Hepatocyte (in vitro differentiated cells): ENCODE data around the gene ULK4. TPM values are rescaled to one million over a fixed set of nuclear protein-coding genes. Genes with fewer than 3 reads are reported as not detected.

Experiments
- DNase-seq: peaks from one replicate; pipeline ENCODE4 v3.0.0-alpha.2; 2016; ENCODE audit warnings: low spot score
- H2AFZ ChIP-seq: fragments of 200-600 bp; sonication (generic); 2 replicates; pipeline ENCODE4 v1.6.0; 2016; ENCODE audit warnings: antibody characterized with exemption, mild to moderate bottlenecking
- H3K27ac ChIP-seq: fragments of 200-600 bp; sonication (generic); 2 replicates; pipeline ENCODE4 v1.5.1; 2016; ENCODE audit warnings: mild to moderate bottlenecking
- H3K27me3 ChIP-seq: fragments of 200-600 bp; sonication (generic); 2 replicates; pipeline ENCODE4 v1.6.1; 2016
- H3K36me3 ChIP-seq: fragments of 200-600 bp; sonication (generic); replicated peaks from 2 replicates; pipeline ENCODE4 v1.5.1; 2016; ENCODE audit warnings: low read depth; ENCODE audit not compliant: insufficient read depth
- H3K4me1 ChIP-seq: fragments of 200-600 bp; sonication (generic); 2 replicates; pipeline ENCODE4 v1.5.1; 2016; ENCODE audit warnings: mild to moderate bottlenecking, moderate library complexity; ENCODE audit not compliant: insufficient read depth
- H3K4me2 ChIP-seq: fragments of 200-600 bp; sonication (generic); 2 replicates; pipeline ENCODE4 v1.6.0; 2016
- H3K4me3 ChIP-seq: fragments of 200-600 bp; sonication (generic); 2 replicates; pipeline ENCODE4 v1.5.1; 2016; ENCODE audit warnings: mild to moderate bottlenecking
- H3K79me2 ChIP-seq: fragments of 200-600 bp; sonication (generic); 2 replicates; pipeline ENCODE4 v1.6.0; 2017; ENCODE audit warnings: mild to moderate bottlenecking
- H3K9me2 ChIP-seq: fragments of 200-600 bp; sonication (generic); replicated peaks from 2 replicates; pipeline ENCODE4 v1.6.0; 2017; ENCODE audit warnings: mild to moderate bottlenecking; ENCODE audit not compliant: insufficient read depth
- H3K9me3 ChIP-seq: fragments of 200-600 bp; sonication (generic); 2 replicates; pipeline ENCODE4 v1.5.1; 2016; ENCODE audit warnings: low read depth, mild to moderate bottlenecking
- H4K20me1 ChIP-seq: fragments of 200-600 bp; sonication (generic); 2 replicates; pipeline ENCODE4 v1.6.0; 2016; ENCODE audit warnings: mild to moderate bottlenecking; ENCODE audit not compliant: insufficient read depth, poor library complexity, severe bottlenecking
- EZH2 ChIP-seq: fragments of 200-600 bp; sonication (generic); IDR thresholded peaks from 2 replicates; pipeline ENCODE4 v1.6.1; 2016; ENCODE audit warnings: antibody characterized with exemption, mild to moderate bottlenecking, borderline replicate concordance
- EZH2phosphoT487 ChIP-seq: fragments of 200-600 bp; sonication (generic); IDR thresholded peaks from one replicate; pipeline ENCODE4 v1.6.1; 2018; ENCODE audit warnings: antibody characterized with exemption, mild to moderate bottlenecking, low read depth, moderate library complexity; ENCODE audit not compliant: unreplicated experiment, severe bottlenecking
- WGBS: methylation state at CpG from one replicate; pipeline ENCODE4 v1.1.6; 2016; ENCODE audit warnings: low lambda C conversion rate; ENCODE audit errors: missing lambda C conversion rate; 5-methylcytosine and 5-hydroxymethylcytosine counted together
- polyA plus RNA-seq: library from polyadenylated mRNA; unstranded; fragments of >200 nt; fragmentation: Nextera tagmentation; extraction: Ambion mirVana; gene quantifications from 2 replicates; pipeline ENCODE4 v1.2.1, GENCODE V29; 2016
- total RNA-seq: library from RNA; depleted of rRNA; stranded (reverse); fragments of >200 nt; gene quantifications from 2 replicates; pipeline ENCODE4 v1.2.3, GENCODE V29; 2014
- TF ChIP-seq, protein P1 (sequence below): fragments of 200-600 bp; sonication (generic); IDR thresholded peaks from 2 replicates; pipeline ENCODE4 v1.5.1; 2016; ENCODE audit warnings: antibody characterized with exemption, mild to moderate bottlenecking; ENCODE audit not compliant: poor library complexity

ULK4 gene
- total and polyA plus RNA-seq, 2 experiments from 2014 or later = 3.8 to 9.1 TPM

- Histone ChIP-seq H3K4me3 (no peak overlapping the region), H3K27me3 (no peaks in the 10 kb centered on the region), H3K36me3 (no peaks in the 10 kb centered on the region), H4K20me1 (no peaks in the 10 kb centered on the region), H3K9me3 (no peaks in the 10 kb centered on the region), H3K27ac (no peak overlapping the region), H2AFZ (no peak overlapping the region), H3K79me2 (peaks cover 7% of the 10 kb centered on the region), H3K4me1 (no peaks in the 10 kb centered on the region), H3K4me2 (no peak overlapping the region), H3K9me2 (no peaks in the 10 kb centered on the region)
- DNase-seq = no peak
- TF ChIP-seq, protein P1, sequence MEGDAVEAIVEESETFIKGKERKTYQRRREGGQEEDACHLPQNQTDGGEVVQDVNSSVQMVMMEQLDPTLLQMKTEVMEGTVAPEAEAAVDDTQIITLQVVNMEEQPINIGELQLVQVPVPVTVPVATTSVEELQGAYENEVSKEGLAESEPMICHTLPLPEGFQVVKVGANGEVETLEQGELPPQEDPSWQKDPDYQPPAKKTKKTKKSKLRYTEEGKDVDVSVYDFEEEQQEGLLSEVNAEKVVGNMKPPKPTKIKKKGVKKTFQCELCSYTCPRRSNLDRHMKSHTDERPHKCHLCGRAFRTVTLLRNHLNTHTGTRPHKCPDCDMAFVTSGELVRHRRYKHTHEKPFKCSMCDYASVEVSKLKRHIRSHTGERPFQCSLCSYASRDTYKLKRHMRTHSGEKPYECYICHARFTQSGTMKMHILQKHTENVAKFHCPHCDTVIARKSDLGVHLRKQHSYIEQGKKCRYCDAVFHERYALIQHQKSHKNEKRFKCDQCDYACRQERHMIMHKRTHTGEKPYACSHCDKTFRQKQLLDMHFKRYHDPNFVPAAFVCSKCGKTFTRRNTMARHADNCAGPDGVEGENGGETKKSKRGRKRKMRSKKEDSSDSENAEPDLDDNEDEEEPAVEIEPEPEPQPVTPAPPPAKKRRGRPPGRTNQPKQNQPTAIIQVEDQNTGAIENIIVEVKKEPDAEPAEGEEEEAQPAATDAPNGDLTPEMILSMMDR = no peak
- TF ChIP-seq EZH2phosphoT487 = no peak
- no peak for TF ChIP-seq EZH2
These were observed 5.3 kb downstream of the ULK4 start for GRCh38 chr3:41956574-41956973.

DNA sequence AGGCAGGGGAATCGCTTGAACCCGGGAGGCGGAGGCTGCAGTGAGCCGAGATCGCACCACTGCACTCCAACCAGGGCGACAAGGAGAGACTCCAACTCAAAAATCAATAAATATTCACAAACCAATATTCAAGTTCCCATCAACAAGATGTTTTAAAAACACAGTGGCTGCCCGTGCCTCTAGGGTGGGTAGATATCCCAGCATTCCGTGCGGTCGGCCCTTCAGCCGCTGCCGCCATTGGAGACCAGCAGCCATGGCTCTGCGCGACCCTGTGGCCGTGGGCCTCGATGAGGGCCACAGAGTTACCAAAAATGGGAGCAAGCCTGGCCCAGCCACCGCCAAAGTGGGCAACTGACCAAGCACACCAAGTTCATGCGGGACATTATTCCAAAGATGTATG is 6.7 kb downstream of the ULK4 start:
- DNase-seq = no peak
- H3K4me1 ChIP-seq = no peaks in the 10 kb centered on the region
- WGBS = 94% methylated on average over 18 of the region's 18 CpGs

DNA sequence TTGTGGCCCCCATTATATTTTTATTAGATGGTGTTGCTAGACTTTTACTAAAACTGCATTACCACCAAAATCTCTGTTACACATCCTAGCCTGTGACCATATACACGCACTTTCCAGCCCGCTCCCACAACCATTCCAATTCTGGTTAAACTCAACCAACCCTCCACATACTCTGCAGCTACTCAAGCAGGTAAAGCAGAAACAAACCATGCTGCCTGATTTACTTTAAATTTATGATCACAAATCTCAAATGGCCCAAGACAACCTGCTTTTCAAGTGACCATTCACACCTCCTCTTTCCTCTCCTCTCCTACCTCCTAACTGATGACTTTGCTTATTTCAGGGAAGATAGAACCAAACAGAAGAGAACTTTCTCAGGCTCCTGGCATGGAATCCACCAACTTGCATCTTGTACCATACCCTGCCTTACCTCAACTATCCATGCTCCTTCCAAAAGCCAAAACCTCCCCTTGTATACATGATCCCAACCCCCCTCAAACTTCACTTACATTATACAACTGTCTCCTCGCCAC is 18.5 kb downstream of the ULK4 start:
- TF ChIP-seq EZH2phosphoT487 (no peak), EZH2 (no peak)
- TF ChIP-seq, protein P1 = no peak
- 97% methylated on average over 3 of the region's 3 CpGs for WGBS

More for the DNA sequence above, 6.7 kb downstream of the ULK4 start:
- Histone ChIP-seq H3K27me3 (no peaks in the 10 kb centered on the region), H3K36me3 (no peaks in the 10 kb centered on the region), H3K4me2 (no peak overlapping the region), H4K20me1 (no peaks in the 10 kb centered on the region), H2AFZ (no peak overlapping the region), H3K79me2 (peaks cover 7% of the 10 kb centered on the region), H3K4me3 (no peak overlapping the region), H3K9me2 (no peaks in the 10 kb centered on the region), H3K27ac (no peak overlapping the region), H3K9me3 (no peaks in the 10 kb centered on the region)
- TF ChIP-seq EZH2phosphoT487 (no peak), EZH2 (no peak)
- TF ChIP-seq, protein P1 = no peak

DNA sequence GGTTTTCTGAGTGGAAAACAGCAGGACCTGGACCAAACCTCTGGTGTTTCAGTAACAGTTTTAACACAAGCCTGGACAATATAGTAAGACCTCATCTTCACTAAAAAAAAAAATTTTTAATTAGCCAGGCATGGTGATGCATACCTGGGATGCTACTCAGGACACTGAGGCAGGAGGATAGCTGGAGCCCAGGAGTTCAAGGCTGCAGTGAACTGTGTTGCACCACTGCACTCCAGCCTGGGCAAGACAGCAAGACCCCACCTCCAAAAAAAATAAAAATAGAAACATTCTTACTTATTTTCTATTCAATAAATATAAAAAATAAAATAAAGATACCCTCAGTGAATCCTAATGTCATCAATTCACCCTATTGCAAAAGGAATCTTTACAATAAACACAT is 21.5 kb downstream of the ULK4 start:
- Histone ChIP-seq H3K79me2 (no peaks in the 10 kb centered on the region), H3K36me3 (no peaks in the 10 kb centered on the region), H3K4me2 (no peak overlapping the region), H3K9me3 (no peaks in the 10 kb centered on the region), H4K20me1 (no peaks in the 10 kb centered on the region), H3K9me2 (no peaks in the 10 kb centered on the region), H3K27ac (no peak overlapping the region), H3K4me3 (no peak overlapping the region), H2AFZ (no peak overlapping the region), H3K4me1 (no peaks in the 10 kb centered on the region), H3K27me3 (no peaks in the 10 kb centered on the region)
- TF ChIP-seq, protein P1 = no peak
- TF ChIP-seq EZH2phosphoT487 (no peak), EZH2 (no peak)
- DNase-seq = no peak

More for the DNA sequence above, 18.5 kb downstream of the ULK4 start:
- no peaks in the 10 kb centered on the region for H3K4me1 ChIP-seq
- no peak overlapping the region for H3K27ac ChIP-seq
- no peak overlapping the region for H3K4me2 ChIP-seq
- no peak for DNase-seq
- H3K36me3 ChIP-seq = no peaks in the 10 kb centered on the region
- no peak overlapping the region for H3K4me3 ChIP-seq
- no peaks in the 10 kb centered on the region for H3K9me2 ChIP-seq
- H2AFZ ChIP-seq = no peak overlapping the region
- no peaks in the 10 kb centered on the region for H3K79me2 ChIP-seq
- no peaks in the 10 kb centered on the region for H4K20me1 ChIP-seq
- H3K9me3 ChIP-seq = no peaks in the 10 kb centered on the region
- H3K27me3 ChIP-seq = no peaks in the 10 kb centered on the region
